ENCODE measurements around the gene PGAP6.

GRCh38 chr16:427250-427649 lies 45.5 kb upstream of the PGAP6 start:
- TF ChIP-seq, protein P1, sequence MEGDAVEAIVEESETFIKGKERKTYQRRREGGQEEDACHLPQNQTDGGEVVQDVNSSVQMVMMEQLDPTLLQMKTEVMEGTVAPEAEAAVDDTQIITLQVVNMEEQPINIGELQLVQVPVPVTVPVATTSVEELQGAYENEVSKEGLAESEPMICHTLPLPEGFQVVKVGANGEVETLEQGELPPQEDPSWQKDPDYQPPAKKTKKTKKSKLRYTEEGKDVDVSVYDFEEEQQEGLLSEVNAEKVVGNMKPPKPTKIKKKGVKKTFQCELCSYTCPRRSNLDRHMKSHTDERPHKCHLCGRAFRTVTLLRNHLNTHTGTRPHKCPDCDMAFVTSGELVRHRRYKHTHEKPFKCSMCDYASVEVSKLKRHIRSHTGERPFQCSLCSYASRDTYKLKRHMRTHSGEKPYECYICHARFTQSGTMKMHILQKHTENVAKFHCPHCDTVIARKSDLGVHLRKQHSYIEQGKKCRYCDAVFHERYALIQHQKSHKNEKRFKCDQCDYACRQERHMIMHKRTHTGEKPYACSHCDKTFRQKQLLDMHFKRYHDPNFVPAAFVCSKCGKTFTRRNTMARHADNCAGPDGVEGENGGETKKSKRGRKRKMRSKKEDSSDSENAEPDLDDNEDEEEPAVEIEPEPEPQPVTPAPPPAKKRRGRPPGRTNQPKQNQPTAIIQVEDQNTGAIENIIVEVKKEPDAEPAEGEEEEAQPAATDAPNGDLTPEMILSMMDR (IDR thresholded peaks at IDR 0.05), result no peak
- TF ChIP-seq POLR2AphosphoS5 (IDR thresholded peaks at IDR 0.05; ENCODE audit: low read depth, low read length), result no peak
- no peak for TF ChIP-seq SIN3A (IDR thresholded peaks at IDR 0.05; ENCODE audit: borderline replicate concordance, insufficient read depth, low read depth, low read length)
